SKM-1 treated with dmso at 0.1 percent for 144 hours (cell line): Measurements from ENCODE around the gene COMMD1.
"Not testable (repeated sequence)": the region's sequence is repeated elsewhere in the genome, so short reads cannot be mapped to it uniquely, and the experiment has no call there.

Experiments
- DNase-seq: peaks from one replicate; lab custom pipeline; 2025; ENCODE audit not compliant: unreplicated experiment; lab: John Stamatoyannopoulos, UW

COMMD1 gene

DNA sequence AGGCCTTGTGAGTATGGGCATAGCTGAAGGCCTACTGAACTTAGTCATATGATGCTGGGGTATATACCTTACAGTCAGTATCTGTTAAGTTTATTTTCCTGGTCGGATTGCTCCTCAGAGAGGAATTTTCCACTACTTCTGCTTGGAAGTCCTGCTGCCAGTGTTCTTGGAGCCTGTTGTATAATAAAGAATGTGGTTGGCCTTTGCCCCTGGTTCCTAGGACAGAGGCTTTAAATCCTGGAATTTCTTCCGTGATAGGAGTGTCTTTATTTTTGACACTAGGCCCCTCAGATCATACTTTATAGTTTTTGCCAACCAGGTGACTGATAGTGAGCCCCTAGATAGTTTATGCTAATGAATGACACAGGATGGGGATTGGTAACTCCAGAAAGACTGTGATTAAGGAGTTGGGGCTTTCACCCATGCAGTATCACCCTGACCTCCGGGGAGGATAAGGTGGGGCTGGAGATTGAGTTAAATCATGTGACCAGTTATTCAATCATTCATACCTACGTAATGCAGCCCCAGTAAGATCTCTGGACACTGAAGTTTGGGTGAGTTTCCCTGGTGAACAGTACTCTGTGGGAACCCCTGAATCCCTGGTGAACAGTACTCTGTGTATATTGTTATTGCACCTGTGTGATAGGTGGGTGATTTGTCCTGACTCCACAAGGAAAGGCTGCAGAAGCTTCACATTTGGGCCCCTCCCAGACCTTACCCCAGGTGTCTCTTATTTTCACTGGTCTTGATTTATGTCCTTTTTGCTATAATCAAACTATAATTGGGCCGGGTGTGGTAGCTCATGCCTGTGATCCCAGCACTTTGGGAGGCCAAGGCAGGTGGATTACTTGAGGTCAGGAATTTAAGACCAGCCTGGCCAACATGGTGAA is 56.9 kb downstream of the COMMD1 start:
- DNase-seq: no peak

DNA sequence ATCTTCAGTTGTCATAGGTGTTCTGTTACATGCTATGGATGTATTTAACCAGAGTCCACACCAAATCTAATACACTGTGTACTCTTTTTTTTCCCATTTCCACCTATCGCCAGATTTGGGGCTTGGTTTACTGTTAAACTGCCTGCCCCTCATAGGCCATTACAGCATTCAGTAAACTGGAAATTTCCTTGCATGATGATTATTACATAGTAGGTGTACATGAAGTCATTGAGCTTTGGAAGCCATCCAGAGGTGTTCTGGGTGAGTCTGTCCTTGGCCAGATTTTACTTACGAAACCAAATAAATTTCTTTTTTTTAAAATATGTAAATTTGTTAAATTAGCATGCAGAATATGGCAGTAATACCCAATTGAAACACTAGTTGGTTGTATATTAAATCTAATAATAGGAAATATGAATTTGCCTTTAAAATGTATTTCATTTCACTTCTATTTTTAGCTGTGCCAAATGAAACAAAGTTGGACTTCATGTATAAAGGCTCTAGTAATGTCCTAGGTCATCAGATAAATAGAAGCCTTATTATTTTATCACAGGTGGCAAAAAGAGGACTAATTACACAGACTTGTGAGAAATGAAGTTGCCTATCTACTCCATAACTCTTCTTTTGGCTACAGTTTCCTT is 60.7 kb downstream of the COMMD1 start:
- DNase-seq: no peak

DNA sequence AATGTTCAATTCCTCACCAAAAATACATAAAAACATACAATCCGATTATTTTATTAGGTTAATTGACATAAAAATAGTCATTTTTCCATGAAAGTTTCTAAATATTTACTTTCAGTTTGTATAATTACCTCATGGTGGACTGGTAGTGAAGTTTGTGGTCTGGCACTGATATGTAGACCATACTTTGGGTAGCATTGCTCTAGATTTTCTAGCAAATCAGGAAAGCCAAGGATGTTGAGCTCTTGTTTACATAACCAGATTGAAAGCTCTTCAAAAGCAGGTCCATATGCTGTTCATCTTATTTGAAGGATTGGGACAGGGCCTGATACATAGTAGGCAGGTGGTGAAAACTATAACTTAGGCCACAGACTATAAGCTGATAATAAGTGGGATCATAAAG is 61.8 kb downstream of the COMMD1 start:
- no peak for DNase-seq

DNA sequence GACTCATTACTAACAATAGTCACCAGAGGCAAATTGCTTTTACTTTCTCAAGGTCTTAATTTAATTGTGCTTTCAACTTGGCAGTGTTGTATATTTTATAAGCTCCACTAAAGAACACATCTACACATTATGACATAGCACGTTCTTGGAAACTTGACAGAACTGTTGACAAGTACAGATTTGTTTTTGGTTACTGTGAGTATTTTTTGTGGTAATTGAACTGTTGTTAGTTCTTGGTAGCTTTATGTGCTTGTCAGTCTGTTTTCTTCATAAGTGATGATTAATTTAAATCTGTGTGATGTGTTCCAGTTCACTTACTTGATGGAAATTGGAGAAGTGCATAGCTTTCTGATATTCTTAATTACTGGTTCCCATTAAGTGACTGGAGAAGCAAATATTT is 63.9 kb downstream of the COMMD1 start:
- no peak for DNase-seq

DNA sequence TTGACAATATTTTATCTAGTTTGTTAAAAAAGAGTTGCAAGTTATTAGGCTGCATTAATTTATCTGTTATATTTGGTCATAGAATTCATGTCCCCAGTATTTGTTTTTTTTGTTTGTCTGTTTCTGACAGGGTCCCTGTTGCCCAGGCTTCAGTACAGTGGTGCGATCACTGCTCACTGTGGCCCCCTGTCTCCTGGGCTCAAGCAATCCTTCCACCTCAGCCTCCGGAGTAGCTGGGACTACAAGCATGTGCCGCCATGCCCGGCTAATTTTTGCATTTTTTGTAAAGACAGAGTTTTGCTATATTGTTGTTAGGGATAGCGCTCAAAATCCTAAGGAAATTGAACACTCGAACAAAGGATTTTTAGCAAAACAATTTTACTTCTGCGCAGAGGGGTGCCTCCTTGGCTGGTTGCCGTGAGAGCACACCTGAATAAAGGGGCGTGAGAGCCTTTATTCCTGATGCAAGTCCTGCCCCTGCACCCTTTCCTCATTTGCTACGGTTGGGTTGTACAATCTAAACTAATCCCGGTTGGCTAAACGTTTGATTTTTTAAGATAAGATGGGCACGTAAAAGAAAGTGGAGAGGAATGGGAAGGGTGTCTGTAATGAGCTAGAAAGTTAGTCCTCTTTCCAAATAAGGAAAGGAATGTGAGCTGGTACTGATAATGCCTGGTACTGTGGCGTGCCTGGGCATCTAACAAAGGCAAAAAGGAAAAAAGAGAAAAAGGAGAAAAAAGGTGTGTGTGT is 65.5 kb downstream of the COMMD1 start:
- no peak for DNase-seq

DNA sequence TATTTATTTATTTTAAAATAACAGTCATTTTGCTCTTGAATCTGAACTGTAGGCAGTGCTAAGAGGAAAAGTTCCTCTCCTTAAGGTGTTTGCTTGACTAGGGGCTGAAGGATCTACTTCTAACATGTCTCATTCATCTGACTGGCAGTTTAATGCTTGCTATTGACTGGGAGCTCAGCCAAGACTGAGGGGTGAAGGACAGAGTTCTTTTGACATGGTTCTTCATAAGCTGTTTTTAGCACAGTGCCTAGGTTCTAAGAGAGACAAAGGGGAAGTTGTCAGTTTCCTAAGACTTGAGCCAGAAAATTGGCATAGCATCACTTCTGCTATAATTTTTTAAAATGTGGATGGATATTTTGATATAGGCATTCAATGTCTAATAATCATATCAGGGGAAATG is 73.0 kb downstream of the COMMD1 start:
- DNase-seq: peak; percentile 90

DNA sequence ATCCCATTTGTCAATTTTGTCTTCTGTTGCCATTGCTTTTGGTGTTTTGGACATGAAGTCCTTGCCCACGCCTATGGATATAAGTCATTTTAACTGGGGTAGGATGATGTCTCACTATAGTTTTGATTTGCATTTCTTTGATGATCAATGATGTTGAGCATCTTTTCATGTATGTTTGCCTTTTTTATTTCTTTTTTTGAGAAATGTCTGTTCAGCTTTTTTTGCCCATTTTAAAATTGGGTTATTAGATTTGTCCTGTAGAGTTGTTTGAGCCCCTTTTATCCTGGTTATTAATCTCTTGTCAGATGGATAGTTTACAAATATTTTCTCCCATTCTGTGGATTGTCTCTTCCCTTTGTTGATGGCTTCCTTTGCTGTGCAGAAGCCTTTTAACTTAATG is 75.3 kb downstream of the COMMD1 start:
- DNase-seq: no peak

DNA sequence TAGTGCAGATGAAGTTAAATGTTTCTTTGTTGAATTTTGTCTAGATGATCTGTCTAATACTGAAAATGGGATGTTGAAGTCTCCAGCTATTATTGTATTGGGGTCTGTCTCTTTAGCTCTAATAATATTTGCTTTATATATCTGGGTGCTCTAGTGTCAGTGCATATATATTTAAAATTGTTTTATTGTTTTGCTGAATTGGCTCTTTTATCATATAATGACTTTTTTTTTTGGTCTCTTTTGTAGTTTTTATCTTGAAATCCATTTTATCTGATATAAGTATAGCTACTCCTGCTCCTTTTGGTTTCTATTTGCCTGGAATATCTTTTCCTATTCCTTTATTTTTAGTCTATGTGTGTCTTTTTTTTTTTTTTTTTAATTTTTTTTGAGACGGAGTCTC is 79.2 kb downstream of the COMMD1 start:
- no peak for DNase-seq

DNA sequence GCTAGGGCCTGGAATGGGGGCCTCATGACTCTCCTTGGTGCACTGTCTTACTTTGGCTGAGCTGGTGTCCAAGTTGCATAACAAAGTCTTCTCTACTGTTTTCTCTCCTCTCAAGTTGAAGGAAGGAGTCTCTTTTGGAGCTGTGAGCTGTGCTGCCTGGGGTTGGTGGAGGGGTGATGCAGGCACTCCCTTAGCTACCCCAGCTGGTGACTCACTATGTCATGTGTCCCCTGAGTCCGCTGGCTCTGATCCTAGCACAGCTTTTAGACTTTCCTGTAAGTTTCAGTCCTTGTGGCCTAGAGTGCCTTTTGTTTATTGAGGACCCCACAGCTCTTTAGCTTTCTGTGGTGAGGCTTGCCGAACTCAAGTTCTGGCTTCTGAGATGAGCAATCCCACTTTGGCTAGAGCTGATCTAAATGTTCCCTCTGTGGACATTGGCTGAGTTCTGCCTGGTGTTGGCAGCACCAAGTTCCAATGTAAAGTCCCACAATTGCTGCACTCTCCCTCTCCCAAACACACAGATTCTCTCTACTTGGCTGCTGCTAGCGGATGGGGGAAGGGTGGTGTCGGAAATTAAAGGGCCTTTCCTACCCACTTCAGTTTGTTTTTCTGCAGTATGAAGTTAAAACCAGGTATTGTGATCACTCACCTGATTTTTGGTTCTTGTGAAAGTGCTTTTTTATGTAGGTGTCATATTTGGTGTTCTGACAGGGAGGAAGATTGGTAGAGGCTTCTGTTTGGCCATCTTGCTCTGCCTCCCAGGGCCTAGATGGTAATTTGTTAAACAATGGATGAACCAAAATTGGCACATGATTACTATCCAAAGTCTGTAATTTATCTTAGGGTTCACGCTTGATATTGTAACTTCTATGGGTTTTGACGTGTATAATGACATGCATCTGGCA is 83.2 kb downstream of the COMMD1 start:
- no peak for DNase-seq

DNA sequence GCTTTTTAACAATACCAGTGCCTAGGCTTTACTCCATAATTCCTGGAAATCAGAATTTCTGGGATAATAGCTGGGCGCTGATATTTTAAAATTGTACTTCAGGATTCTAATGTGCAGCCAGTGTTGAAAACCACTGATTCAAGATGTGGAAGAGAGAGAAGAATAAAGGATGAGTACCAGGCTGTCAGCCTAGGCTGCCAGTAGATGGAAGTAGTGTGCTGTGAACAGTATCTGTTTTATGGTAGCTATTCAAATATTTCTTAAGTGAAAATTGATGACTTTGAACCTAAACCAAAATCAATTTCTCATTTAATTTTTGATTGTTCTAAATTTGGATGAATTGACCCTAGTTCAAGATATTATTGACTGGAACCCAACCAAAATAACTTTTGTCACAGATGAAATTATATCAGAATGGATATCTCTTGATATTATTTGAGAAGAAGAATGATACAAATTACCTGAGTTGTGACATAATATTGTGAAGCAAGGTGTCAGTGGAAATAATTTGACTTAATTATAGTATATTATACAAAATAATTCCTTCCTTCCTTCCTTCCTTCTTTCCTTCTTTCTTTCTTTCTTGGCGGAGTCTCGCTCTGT is 88.0 kb downstream of the COMMD1 start:
- DNase-seq: peak; percentile 66

DNA sequence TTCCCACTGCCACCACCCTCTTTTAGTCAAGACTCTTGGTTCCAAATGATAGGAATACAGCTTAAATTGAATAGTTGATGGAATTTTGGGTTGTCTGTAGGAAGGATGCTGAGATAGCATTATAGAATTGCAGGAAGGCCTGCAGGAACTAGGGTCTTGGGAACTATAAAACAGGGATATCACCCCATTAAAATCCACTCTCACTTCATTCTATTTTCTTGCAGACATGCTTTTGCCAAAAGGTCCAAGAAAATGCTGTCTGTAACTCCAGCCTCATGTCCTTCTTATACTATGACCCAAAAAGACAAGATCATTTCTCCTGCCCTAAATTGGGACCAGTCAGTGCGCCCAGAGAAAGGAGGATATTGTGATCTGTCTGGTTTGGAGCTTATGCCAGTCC is 89.1 kb downstream of the COMMD1 start:
- DNase-seq: no peak

DNA sequence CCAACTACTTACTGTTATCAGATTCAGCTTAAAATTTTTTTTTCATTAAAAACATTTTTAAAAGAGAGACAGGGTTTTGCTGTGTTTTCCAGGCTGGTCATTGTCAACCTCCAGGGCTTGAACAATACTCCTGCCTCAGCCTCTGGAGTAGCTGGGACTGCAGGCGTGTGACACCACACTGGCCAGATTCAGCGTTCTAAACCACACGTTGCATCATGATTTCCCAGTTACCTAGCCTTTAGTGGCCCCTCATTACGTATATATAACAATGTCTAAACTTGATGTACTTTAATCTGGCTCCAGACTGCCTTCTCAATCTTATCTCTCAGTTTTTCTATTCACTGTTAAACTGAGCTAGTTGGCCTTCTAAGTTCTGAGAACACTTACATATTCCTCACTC is 89.6 kb downstream of the COMMD1 start:
- peak; percentile 12 for DNase-seq

DNA sequence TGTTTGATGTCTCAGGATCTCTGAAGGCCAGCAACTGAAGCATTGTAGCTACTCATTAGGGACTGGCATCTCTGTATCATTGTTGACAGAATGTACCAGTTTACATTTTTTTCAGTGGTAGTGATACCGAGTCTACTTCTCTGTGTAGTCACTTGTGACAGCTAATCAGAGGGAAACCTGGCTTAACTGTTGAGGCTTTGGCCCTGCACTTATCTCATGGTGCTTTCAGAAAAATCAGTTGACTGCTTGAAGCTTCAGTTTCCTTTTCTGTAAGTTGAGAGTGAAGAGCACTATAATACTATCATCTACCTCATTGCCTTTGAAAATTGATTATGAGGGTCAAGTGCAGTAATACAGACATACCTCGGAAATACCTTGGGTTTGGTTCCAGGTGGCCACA is 90.0 kb downstream of the COMMD1 start:
- DNase-seq: no peak

DNA sequence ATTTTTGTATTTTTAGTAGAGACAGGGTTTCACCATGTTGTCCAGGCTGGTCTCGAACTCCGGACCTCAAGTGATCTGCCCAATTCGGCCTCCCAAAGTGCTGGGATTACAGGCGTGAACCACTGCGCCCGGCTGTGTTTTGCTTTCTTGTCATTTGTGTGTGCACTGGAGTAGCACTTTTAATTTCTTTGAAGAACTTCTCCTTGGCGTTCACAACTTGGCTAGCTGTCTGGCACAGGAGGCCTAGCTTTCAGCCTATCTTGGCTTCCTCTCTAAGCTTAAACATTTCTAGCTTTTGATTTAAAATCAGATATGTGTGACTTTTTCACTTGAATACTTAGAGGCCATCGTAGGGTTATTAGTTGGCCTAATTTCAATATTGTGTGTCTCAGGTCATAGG is 93.0 kb downstream of the COMMD1 start:
- no peak for DNase-seq

DNA sequence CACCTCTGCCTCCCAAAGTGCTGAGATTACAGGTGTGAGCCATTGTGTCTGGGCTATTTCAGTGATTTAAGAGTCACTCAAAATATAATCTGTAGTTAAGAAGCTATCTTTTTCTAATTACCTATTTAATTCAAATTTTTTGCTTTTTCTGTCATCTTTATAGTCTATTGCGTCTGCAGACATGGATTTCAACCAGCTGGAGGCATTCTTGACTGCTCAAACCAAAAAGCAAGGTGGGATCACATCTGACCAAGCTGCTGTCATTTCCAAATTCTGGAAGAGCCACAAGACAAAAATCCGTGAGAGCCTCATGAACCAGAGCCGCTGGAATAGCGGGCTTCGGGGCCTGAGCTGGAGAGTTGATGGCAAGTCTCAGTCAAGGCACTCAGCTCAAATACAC is 95.1 kb downstream of the COMMD1 start:
- no peak for DNase-seq

DNA sequence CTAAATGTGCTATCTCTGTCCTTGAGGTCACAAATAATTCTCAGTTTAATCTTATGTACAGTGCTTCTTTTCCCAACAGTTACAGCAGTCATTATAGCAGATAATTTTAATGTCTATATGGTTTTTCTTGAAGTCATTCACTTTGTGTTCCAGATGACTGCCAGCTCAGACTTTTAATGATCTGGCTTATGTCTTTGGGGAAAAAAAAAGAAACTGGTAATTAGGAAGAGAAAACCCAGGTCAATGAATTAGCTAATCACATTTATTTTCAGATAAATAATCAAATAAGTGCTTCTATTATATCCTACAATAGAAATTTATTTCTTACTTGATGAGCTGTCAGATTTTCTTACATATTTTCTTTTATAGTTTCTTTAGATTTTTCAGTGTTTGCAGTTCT is 96.0 kb downstream of the COMMD1 start:
- DNase-seq: no peak

DNA sequence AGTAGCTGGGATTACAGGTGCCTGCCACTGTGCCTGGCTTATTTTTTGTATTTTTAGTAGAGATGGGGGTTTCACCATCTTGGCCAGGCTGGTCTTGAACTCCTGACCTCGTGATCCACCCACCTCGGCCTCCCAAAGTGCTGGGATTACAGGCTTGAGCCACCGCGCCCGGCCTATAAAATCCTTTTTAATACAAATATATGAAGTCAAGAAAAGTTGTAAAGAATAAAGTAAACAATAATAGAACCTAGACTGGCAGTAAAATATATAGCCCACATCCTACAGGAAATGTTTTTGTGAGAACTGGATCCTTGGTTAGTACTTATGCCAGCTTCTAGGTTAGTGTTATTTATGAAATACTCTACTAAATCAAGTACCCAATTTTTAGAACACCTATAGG is 99.0 kb downstream of the COMMD1 start:
- not testable (repeated sequence) for DNase-seq

DNA sequence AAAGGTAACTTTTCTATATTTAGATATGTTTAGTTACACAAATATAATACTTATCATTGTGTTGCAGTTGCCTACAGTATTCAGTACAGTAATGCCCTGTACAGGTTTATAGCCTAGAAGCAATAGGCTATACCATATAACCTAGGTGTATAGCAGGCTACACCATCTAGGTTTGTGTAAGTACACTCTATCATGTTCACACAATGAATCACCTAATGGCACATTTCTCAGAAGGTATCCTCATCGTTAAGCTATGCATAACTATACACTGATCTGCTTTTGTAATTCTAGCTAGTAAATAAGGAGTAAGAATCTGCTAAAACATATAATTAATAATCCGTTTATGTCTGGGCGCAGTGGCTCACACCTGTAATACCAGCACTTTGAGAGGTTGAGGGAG is 102.1 kb downstream of the COMMD1 start:
- no peak for DNase-seq

DNA sequence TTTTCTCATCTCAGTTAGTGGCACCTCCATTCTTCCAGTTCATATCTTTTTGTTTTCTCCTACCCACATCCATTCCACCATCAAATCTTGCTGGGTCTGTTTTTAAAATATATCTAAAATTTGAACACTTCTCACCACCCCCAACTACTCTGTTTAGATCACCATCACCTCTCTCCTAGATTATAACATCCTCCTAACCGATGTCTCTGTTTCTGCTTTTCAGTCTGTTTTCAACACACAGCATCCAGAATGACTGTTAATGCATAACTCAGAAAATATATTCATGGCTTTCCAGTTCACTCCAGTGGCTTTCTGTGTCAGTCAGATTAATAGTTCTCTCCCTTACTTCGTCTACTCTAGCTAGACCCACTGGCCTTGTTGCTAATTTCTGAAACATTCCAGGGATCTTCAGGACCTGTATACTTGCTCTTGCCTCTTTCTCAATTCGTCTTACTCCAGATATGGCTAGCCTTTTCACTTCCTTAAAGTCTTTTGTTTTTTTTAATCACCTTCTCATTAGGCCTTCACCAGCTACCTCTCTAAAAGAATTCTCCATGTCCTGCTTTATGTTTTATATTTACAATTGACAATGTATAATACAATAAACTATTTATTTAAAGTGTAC is 105.3 kb downstream of the COMMD1 start:
- DNase-seq: peak; percentile 5

DNA sequence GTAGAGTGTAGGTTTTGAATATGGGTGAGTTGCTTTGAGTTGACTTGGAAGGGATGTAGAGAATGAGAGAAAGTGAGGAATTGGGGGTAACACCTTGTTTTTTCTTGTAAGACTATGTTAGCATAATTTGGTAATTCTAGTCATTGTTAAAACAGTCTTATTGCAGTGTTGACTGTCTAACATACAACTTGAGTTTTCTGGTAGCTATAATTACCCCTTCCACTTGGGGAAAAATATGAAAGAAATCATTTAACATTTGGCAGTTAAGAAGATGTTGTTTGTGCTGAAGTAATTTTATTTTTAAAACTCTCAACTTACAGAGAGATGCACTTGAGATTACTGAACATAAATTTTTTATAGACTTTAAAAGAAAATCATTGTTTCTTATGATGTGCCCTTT is 108.2 kb downstream of the COMMD1 start:
- no peak for DNase-seq
